Heart right ventricle (tissue), 16 donors: ENCODE data around the gene PPIF. TPM values are rescaled to one million over a fixed set of nuclear protein-coding genes. Genes with fewer than 3 reads are reported as not detected.

ENCODE experiments used
- ATAC-seq, 8 donors: fragments of 200-7000 bp; cut with Tn5 transposase; one replicate each; pipeline ENCODE4 v1.9.1; 2020; ENCODE audit warnings: mild to moderate bottlenecking in 8 of 8, moderate library complexity in 8 of 8, moderate number of reproducible peaks in 1 of 8
- DNase-seq, 2 donors: peaks; one replicate each; pipeline ENCODE4 v3.0.0-alpha.2; 2020
- H3K27ac ChIP-seq, 10 donors: fragments of 200-600 bp; sonication (generic) in 2 of 10; one replicate each; pipeline versions ENCODE4 v1.5.0 to v1.8.0; 2020 to 2022; ENCODE audit warnings: mild to moderate bottlenecking in 3 of 10
- H3K27me3 ChIP-seq, 7 donors: fragments of 200-600 bp; one replicate each; pipeline ENCODE4 v1.8.0; 2021 to 2022; ENCODE audit warnings: mild to moderate bottlenecking in 2 of 7
- H3K36me3 ChIP-seq, 9 donors: fragments of 200-600 bp; sonication (generic) in 1 of 9; one replicate each; pipeline versions ENCODE4 v1.5.0 to v1.8.0; 2020 to 2022; ENCODE audit warnings: mild to moderate bottlenecking in 2 of 9
- H3K4me1 ChIP-seq, 9 donors: fragments of 200-600 bp; sonication (generic) in 1 of 9; one replicate each; pipeline versions ENCODE4 v1.5.0 to v1.8.0; 2020 to 2022; ENCODE audit warnings: mild to moderate bottlenecking in 4 of 9
- H3K4me3 ChIP-seq, 10 donors: fragments of 200-600 bp; sonication (generic) in 2 of 10; one replicate each; pipeline versions ENCODE4 v1.5.0 to v1.8.0; 2020 to 2022; ENCODE audit warnings: mild to moderate bottlenecking in 7 of 10, moderate library complexity in 2 of 10
- H3K9me3 ChIP-seq, 11 donors: fragments of 200-600 bp in 10 of 11; sonication (generic) in 2 of 11; one replicate each; pipeline versions ENCODE4 v1.5.0 to v1.8.0; 2013 to 2022; ENCODE audit warnings: mild to moderate bottlenecking in 2 of 11, control low read depth in 1 of 11, moderate library complexity in 1 of 11
- CTCF ChIP-seq, 9 donors: fragments of 200-600 bp; sonication (generic) in 2 of 9; IDR thresholded peaks; one replicate each; pipeline versions ENCODE4 v1.5.0 to v1.8.0; 2021 to 2022; ENCODE audit warnings: antibody characterized with exemption in 9 of 9, mild to moderate bottlenecking in 5 of 9, moderate library complexity in 1 of 9
- WGBS, 2 donors: extraction: QIAGEN DNeasy Blood & Tissue Kit; methylation state at CpG; one replicate each; pipeline ENCODE4 v1.1.7; 2013; ENCODE audit warnings: inconsistent platforms in 1 of 2; 5-methylcytosine and 5-hydroxymethylcytosine counted together
- intact Hi-C, 10 donors: fragments of 100-400 bp; cut with DNase I; formaldehyde crosslinking; loops; one replicate each; pipeline versions ENCODE4 v1.11.1 to v1.14.2; 2022
- polyA plus RNA-seq, 2 donors: library from polyadenylated mRNA; stranded (reverse); fragments of 200-250 nt; gene quantifications; one replicate each; pipeline ENCODE4 v1.2.3, GENCODE V29; 2013
- total RNA-seq, 10 donors: library from RNA; stranded (reverse); fragmentation: NEBNext Ultra II Directional in 3 of 10; extraction: Animal tissue kit (Norgen Biotek cat#: 25700) in 3 of 10; gene quantifications; one replicate each; pipeline versions ENCODE4 v1.2.1 to v1.2.4, GENCODE V29; 2021 to 2023
- donor health status: Arrhythmogenic right ventricular cardiomyopathy.
- donor health status: ischemic (EF 13 %, LVEDD 7.1; RV severe dilation, severe dysfunction).
- donor health status: healthy with polysubstance abuse.
- donor health status: DM: no; HTN: yes; CAD: no.
- donor health status: DM: no; HTN: no; CAD: no.
- donor health status: ischemic (EF 25% LVEDD 6.9; RV normal size, moderate dysfunction).
- donor health status: ischemic (EF 25% LVEDD 5.7; RV mildly dilated, moderate dysfunction).
- donor health status: healthy.
- donor health status: DM: yes; HTN: yes; CAD: no.
- donor health status: Ischemic cardiomyopathy.
- donor health status: ischemic (EF 35%, LVEDD 5.7; RV mildly dilated, moderate dysfunction).
- donor health status: nonischemic (EF 11% LVEDD 7.7; RV severe dilation, severe dysfunction).
- donor health status: DM: yes; HTN: yes; CAD: no.
- donor health status: PGD.
- donor health status: ischemic (EF 29% LVEDD 5.4; RV normal size, mild dysfunction).
- donor health status: nonischemic (EF 23%, LVEDD 6.1; RV moderate dilation, normal function).

Gene PPIF
- total and polyA plus RNA-seq, 12 donors = 44.3 to 205 (median 146) TPM

GRCh38 chr10:79403441-79404230 lies 56.4 kb downstream of the PPIF start:
- intact Hi-C loops = loop anchor here in 3 of 10 donors (2.0 to 5.0 kb wide), 3 partner anchors 39 to 64 kb away; partner anchors contain the start of gene ZCCHC24 (in 1 of the 3)
- no peak for TF ChIP-seq CTCF (IDR thresholded peaks at IDR 0.05)
- ATAC-seq (peak in 7 of 8 donors; percentile 4 to 53 (median 36)), DNase-seq (peak; percentile 69 to 73)
- H3K4me1 ChIP-seq = peaks cover 0 to 100% (median 0%) of the 10 kb centered on the region in 9 donors
- H3K4me3 ChIP-seq = peak overlapping the region in 6 of 10 donors; percentile 9 to 28 (median 18)
- WGBS, 2 donors = 31% methylated on average over 23 of the region's 23 CpGs
- H3K27ac ChIP-seq = peak overlapping the region; percentile 79 to 93 (median 87)
- no peaks in the 10 kb centered on the region for H3K9me3 ChIP-seq
- no peaks in the 10 kb centered on the region for H3K27me3 ChIP-seq
- H3K36me3 ChIP-seq = peaks cover 0 to 5% (median 0%) of the 10 kb centered on the region in 9 donors

GRCh38 chr10:79404231-79404609 lies 57.0 kb downstream of the PPIF start:
- DNase-seq (peak; percentile 67 to 79), ATAC-seq (peak; percentile 36 to 68 (median 54))
- Histone ChIP-seq H3K36me3 (peaks cover 0 to 5% (median 0%) of the 10 kb centered on the region in 9 donors), H3K9me3 (no peaks in the 10 kb centered on the region), H3K4me3 (peak overlapping the region in 6 of 10 donors; percentile 9 to 28 (median 18)), H3K27me3 (no peaks in the 10 kb centered on the region), H3K27ac (peak overlapping the region; percentile 79 to 93 (median 87)), H3K4me1 (peaks cover 0 to 100% (median 0%) of the 10 kb centered on the region in 9 donors)
- WGBS, 2 donors = 6 to 12% methylated on average over 6 to 7 of the region's 7 CpGs
- intact Hi-C loops = loop anchor here in 3 of 10 donors (2.0 to 5.0 kb wide), 3 partner anchors 38 to 63 kb away; partner anchors contain the start of gene ZCCHC24 (in 1 of the 3)
- no peak for TF ChIP-seq CTCF (IDR thresholded peaks at IDR 0.05)

- intact Hi-C loops = loop anchor here in 6 of 10 donors (1.0 to 5.0 kb wide), 4 partner anchors 31 to 63 kb away; partner anchors contain the start of gene ZCCHC24 (in 1 of the 6)
- WGBS, 2 donors = 49 to 54% methylated on average over 5 of the region's 5 CpGs
- no peak for TF ChIP-seq CTCF (IDR thresholded peaks at IDR 0.05)
- no peak for ATAC-seq
- Histone ChIP-seq H3K9me3 (no peaks in the 10 kb centered on the region), H3K27ac (peak overlapping the region in 9 of 10 donors; percentile 84 to 93 (median 88)), H3K36me3 (peaks cover 0 to 5% (median 0%) of the 10 kb centered on the region in 9 donors), H3K27me3 (no peaks in the 10 kb centered on the region), H3K4me3 (peak overlapping the region in 1 of 10 donors; percentile 21), H3K4me1 (peaks cover 0 to 100% (median 0%) of the 10 kb centered on the region in 9 donors)
- DNase-seq = peak in 1 of 2 donors; percentile 9
Observed at GRCh38 chr10:79404690-79405131, 57.4 kb downstream of the PPIF start.

Other genes starting within 250 kb of the PPIF start
- 10 to 100 TPM; 32.0 to 59.0 (median 49.0) TPM for gene ZCCHC24, start 98.2 kb downstream of the PPIF start, total RNA-seq
- 10 to 100 TPM; 19.3 to 22.4 TPM for gene ZCCHC24, start 98.2 kb downstream of the PPIF start, polyA plus RNA-seq
- gene EIF5AL1, start 165.1 kb downstream of the PPIF start, total RNA-seq = 1 to 10 TPM in 1 of 10 donors, under 1 TPM in 6, not detected in 3; 0.07 to 1.2 (median 0.18) TPM
- 1 to 10 TPM in 1 of 2 donors, under 1 TPM in 1; 0.73 to 1.0 TPM for gene EIF5AL1, start 165.1 kb downstream of the PPIF start, polyA plus RNA-seq
- gene SFTPA2, start 212.9 kb downstream of the PPIF start, total RNA-seq = under 1 TPM in 1 of 10 donors, not detected in 9; 0.85 TPM
- gene SFTPA2, start 212.9 kb downstream of the PPIF start, polyA plus RNA-seq = under 1 TPM in 1 of 2 donors, not detected in 1; 0.38 TPM